Motor neuron (in vitro differentiated cells): Measurements from ENCODE around the gene SNAP47. TPM values are rescaled to one million over a fixed set of nuclear protein-coding genes. Genes with fewer than 3 reads are reported as not detected.

Experiments used
- ATAC-seq, 8 experiments: fragments of 200-7000 bp; cut with Tn5 transposase; replicated peaks in 6 of 8; 2 replicates each; pipeline ENCODE4 v1.8.0; 2021; ENCODE audit warnings: mild to moderate bottlenecking in 8 of 8, moderate library complexity in 8 of 8
- H3K27ac ChIP-seq, 2 donors: fragments of 250-450 bp; sonication (Bioruptor Pico); 2 replicates each; pipeline ENCODE4 v1.9.0; 2021; ENCODE audit warnings: antibody characterized with exemption in 2 of 2, mild to moderate bottlenecking in 2 of 2, moderate library complexity in 1 of 2
- H3K4me1 ChIP-seq, 2 donors: fragments of 250-450 bp; sonication (Bioruptor Pico); replicated peaks in 1 of 2; 2 replicates each; pipeline ENCODE4 v1.6.1; 2021; ENCODE audit warnings: antibody characterized with exemption in 2 of 2, mild to moderate bottlenecking in 2 of 2, moderate library complexity in 1 of 2
- H3K4me3 ChIP-seq, 5 donors: fragments of 250-450 bp; sonication (Bioruptor Pico); 2 replicates each; pipeline ENCODE4 v1.9.0; 2021; ENCODE audit warnings: antibody characterized with exemption in 5 of 5, mild to moderate bottlenecking in 5 of 5, moderate library complexity in 4 of 5
- WGBS, 10 experiments: fragments of 450-650 bp; shearing (Covaris generic); methylation state at CpG; one replicate each; pipeline ENCODE4 v1.0.0; 2022; 5-methylcytosine and 5-hydroxymethylcytosine counted together
- in situ Hi-C, 9 experiments: fragments of 400-800 bp; cut with MboI; loops; one replicate each; pipeline ENCODE4 v1.15.0; 2021; ENCODE audit warnings: low sequenced_read_pairs in 9 of 9, low pct_unique_long_range_greater_than_20kb in 2 of 9; ENCODE audit not compliant: unreplicated experiment in 9 of 9
- total RNA-seq, 8 experiments: library from RNA; unstranded; fragments of 300-600 nt; gene quantifications; 2 replicates each; pipeline versions ENCODE4 v1.2.3 to v1.2.4, GENCODE V29; 2022

Gene SNAP47
- total RNA-seq, 8 experiments from 2014 or later: 26.6 to 56.0 (median 40.9) TPM

DNA sequence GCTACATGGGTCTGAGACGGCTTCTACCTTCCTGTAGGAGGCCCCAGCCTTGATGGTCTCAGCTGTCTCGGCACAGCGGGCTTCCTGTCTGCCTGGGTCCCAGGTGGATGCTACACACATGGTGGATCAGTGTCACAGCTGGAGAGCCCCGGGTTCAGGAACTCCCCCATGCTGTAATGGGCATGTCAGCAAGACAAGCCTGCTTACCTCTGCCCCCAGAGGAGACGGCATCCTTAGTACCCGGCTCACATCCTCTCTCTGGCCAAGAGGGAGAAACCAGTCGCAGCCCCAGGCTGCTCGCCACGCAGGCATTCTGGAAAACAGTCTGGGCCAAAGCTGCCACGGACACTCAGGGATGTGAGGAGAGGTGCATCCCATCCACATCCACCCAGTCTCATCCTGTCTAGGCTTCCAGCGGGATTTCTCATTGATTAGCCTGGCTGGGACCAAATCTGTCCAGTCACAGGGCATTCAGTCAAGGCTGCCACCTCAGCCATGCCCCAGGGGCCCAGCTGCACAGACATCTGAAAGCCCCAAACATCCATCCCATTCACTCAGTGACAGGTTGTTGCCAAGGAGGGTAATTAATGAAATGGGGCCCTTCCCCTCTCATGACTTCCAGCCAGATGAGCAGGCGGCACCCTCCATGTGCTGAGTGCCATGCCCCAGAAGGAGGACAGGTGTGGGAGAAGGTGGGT, 10.5 kb downstream of the SNAP47 start:
- no peak overlapping the region for H3K4me3 ChIP-seq
- peak in 5 of 8 experiments; percentile 70 to 80 (median 76) for ATAC-seq
- in situ Hi-C loops: loop anchor here in 1 of 9 experiments (25.0 kb wide), 1 partner anchor 258 kb away; no protein-coding TSS in a partner anchor
- WGBS, 10 experiments: 85 to 96% (median 95%) methylated on average over 4 to 12 of the region's 12 CpGs; no CpG with 5 or more reads in 7 of the 10 experiments
- peaks cover 9 to 18% of the 10 kb centered on the region in 2 donors for H3K4me1 ChIP-seq
- peak overlapping the region in 1 of 2 donors; percentile 8 for H3K27ac ChIP-seq

DNA sequence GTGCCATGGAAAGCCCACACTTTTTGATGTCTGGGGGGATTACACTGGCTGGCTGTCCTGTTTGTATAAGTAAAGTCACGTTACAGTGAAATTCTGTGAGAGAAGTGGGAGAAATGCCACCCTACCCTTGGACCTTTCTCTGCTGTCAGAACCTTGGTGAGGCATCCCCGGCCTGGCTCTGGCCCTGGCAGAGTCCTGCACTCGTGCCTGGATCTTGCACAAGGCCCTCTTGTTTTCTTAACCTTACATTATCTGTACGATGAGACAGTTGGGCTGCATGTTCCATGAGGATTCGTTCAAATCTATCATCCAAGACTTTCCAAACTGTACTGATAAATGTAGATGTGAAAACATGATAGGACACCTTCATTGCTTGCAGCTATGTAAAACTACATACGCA, 11.4 kb downstream of the SNAP47 start:
- Histone ChIP-seq H3K27ac (no peak overlapping the region), H3K4me3 (no peak overlapping the region), H3K4me1 (peaks cover 9 to 18% of the 10 kb centered on the region in 2 donors)
- 86 to 100% (median 92%) methylated on average over 1 to 6 of the region's 6 CpGs; no CpG with 5 or more reads in 1 of the 10 experiments for WGBS, 10 experiments
- in situ Hi-C loops: loop anchor here in 1 of 9 experiments (25.0 kb wide), 1 partner anchor 259 kb away; no protein-coding TSS in a partner anchor
- ATAC-seq: no peak

- Histone ChIP-seq H3K4me3 (no peak overlapping the region), H3K4me1 (peaks cover 9 to 18% of the 10 kb centered on the region in 2 donors), H3K27ac (no peak overlapping the region)
- in situ Hi-C loops: loop anchor here in 1 of 9 experiments (25.0 kb wide), 1 partner anchor 260 kb away; no protein-coding TSS in a partner anchor
- 73 to 100% (median 89%) methylated on average over 1 to 8 of the region's 8 CpGs; no CpG with 5 or more reads in 4 of the 10 experiments for WGBS, 10 experiments
- ATAC-seq: no peak
Observed at GRCh38 chr1:227747382-227747781, 12.1 kb downstream of the SNAP47 start.

GRCh38 chr1:227747948-227748495, 12.8 kb downstream of the SNAP47 start:
- Histone ChIP-seq H3K4me1 (peaks cover 9 to 18% of the 10 kb centered on the region in 2 donors), H3K4me3 (no peak overlapping the region), H3K27ac (no peak overlapping the region)
- WGBS, 10 experiments: 83 to 100% (median 95%) methylated on average over 1 to 12 of the region's 18 CpGs; no CpG with 5 or more reads in 5 of the 10 experiments
- no peak for ATAC-seq
- in situ Hi-C loops: loop anchor here in 1 of 9 experiments (25.0 kb wide), 1 partner anchor 261 kb away; no protein-coding TSS in a partner anchor

- Histone ChIP-seq H3K27ac (no peak overlapping the region), H3K4me1 (peaks cover 9 to 18% of the 10 kb centered on the region in 2 donors), H3K4me3 (no peak overlapping the region)
- ATAC-seq: peak in 2 of 8 experiments; percentile 29 to 82
- in situ Hi-C loops: loop anchor here in 1 of 9 experiments (25.0 kb wide), 1 partner anchor 261 kb away; no protein-coding TSS in a partner anchor
- WGBS, 10 experiments: 58 to 98% (median 78%) methylated on average over 4 to 7 of the region's 7 CpGs; no CpG with 5 or more reads in 1 of the 10 experiments
Observed at GRCh38 chr1:227748496-227749182, 13.4 kb downstream of the SNAP47 start.

DNA sequence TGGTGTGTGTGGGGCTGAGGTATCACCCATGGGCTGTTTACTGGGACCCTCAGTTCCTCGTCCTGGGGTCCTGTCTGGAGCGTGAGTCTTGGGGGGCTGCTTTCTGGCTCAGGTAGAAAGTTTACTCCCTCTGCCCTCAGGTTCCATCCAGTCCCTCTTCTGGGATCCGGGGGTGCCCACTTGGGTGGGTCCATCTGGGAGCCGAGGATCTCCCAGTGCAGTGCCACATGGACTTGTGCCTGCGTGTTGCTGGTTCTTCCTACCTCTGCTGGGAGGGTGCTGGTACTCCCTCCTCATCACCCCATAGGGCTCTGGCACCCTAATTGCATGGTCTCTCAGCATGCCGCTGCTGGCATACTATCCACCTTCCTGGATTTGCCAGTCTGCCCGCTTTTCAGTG, 14.0 kb downstream of the SNAP47 start:
- WGBS, 10 experiments: 93 to 100% (median 100%) methylated on average over 1 to 6 of the region's 7 CpGs; no CpG with 5 or more reads in 5 of the 10 experiments
- H3K27ac ChIP-seq: no peak overlapping the region
- in situ Hi-C loops: loop anchor here in 1 of 9 experiments (25.0 kb wide), 1 partner anchor 262 kb away; no protein-coding TSS in a partner anchor
- no peak overlapping the region for H3K4me3 ChIP-seq
- ATAC-seq: no peak
- H3K4me1 ChIP-seq: peaks cover 9 to 18% of the 10 kb centered on the region in 2 donors

DNA sequence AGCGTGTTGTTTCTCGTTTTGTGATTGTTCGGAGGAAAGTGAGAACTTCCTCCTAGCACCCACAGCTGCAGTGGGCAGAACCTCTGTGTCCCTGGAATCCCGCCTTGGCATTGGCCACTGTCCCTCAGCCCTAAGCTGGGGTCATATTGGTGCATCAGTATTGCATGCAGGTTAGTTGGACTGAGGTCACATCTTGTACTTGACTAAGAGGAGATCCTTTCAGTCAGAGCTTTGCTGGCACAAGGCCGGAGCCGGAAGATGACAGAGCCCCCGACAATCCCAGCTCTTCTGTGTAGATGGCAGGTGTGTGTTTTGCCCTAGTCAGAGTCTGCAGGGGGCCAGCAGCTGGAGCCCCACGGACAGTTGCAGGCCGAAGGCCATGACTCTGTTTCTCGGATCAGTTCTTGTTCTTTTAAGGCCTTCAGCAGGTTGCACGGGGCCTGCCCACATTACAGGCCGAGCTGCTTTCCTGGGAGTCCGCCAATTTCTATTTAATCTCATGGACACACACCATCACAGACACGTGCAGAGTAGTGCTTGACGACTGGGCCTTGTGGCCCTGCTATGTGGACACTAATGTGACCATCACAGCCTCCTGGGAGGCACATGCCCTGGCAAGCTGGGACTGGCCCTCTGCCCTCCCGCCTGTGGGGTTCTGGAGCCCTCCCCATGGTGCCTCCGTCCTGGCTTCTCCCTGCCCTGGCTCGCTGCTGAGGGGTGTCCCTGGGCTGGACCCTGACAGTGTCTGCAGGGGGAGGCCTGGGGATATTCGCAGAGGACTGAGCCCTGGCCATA, 14.9 kb downstream of the SNAP47 start:
- in situ Hi-C loops: loop anchor here in 3 of 9 experiments (25.0 kb wide), 2 partner anchors 187 to 263 kb away; partner anchors contain the start of gene WNT9A (in 2 of the 3)
- H3K27ac ChIP-seq: no peak overlapping the region
- no peak overlapping the region for H3K4me3 ChIP-seq
- H3K4me1 ChIP-seq: peaks cover 9 to 16% of the 10 kb centered on the region in 2 donors
- WGBS, 10 experiments: 73 to 100% (median 91%) methylated on average over 1 to 11 of the region's 19 CpGs; no CpG with 5 or more reads in 3 of the 10 experiments
- ATAC-seq: no peak

- in situ Hi-C loops: loop anchor here in 2 of 9 experiments (25.0 kb wide), 1 partner anchor 183 kb away; the partner anchor contains the start of gene WNT9A (in 2 of the 2)
- H3K27ac ChIP-seq: no peak overlapping the region
- 0 to 100% (median 78%) methylated on average over 1 to 7 of the region's 7 CpGs; no CpG with 5 or more reads in 1 of the 10 experiments for WGBS, 10 experiments
Observed at GRCh38 chr1:227753999-227754711, 18.9 kb downstream of the SNAP47 start.

DNA sequence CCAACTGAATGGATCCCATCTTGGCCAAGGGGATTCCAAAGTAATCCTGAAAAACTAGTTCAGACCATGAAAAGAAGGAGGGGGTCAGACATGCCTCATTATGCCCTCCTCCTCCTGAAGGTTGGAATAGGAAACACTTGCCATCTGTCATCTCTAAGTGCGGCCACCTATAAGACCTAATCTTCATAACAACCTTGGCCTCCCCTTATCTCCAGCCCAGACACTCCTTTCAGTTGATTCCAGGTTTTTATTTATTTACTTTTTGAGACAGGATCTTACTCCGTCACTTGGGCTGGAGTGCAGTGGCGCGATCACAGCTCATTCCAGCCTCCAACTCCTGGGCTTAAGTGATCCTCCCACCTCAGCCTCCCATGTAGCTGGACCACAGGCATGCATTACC, 19.7 kb downstream of the SNAP47 start:
- H3K4me3 ChIP-seq: no peak overlapping the region
- no peaks in the 10 kb centered on the region for H3K4me1 ChIP-seq
- in situ Hi-C loops: loop anchor here in 2 of 9 experiments (25.0 kb wide), 1 partner anchor 182 kb away; the partner anchor contains the start of gene WNT9A (in 2 of the 2)
- 80 to 100% (median 100%) methylated on average over 1 to 4 of the region's 4 CpGs; no CpG with 5 or more reads in 2 of the 10 experiments for WGBS, 10 experiments
- H3K27ac ChIP-seq: no peak overlapping the region
- ATAC-seq: no peak

More at GRCh38 chr1:227753999-227754711, 18.9 kb downstream of the SNAP47 start:
- Histone ChIP-seq H3K4me3 (no peak overlapping the region), H3K4me1 (no peaks in the 10 kb centered on the region)
- peak in 3 of 8 experiments; percentile 72 to 76 (median 73) for ATAC-seq

DNA sequence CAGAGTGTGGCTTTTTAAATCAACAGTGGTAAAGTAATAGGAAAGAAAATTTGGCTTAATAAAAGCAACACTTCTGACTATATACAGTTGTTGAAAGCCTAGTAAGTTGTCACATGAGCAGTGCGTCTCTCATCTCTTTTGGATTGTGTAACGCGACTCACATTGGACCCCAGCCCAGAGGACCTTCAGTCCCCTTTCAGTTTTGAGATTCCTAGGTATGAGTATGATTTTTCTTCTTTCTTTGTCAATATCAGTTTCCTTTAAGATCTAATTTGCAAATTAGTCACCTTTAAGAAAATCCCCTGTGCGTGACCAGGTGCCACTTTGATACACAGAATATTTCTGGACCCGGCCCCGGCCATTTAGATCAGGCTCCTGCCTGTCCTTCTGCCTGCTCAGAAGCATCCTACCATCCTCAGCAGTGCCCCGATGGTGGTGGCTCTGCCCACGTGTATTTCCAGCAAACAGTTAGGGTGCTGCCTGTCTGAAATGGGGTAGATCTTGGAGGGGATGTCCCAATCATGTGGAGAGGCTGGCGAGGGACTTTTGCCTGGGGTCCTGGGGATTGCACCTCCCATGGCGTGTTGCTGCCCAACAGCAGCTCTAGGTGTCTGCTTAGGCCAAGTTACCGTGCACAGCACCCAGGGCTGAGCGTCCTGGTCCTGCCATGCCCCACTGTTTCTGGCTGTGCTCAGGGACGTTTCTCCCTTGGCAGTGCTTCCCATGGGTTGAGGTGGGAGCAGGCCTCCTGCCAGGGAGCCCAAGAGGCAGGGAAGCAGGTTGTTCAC, 21.1 kb downstream of the SNAP47 start:
- 88 to 100% (median 95%) methylated on average over 2 to 12 of the region's 13 CpGs; no CpG with 5 or more reads in 2 of the 10 experiments for WGBS, 10 experiments
- in situ Hi-C loops: loop anchor here in 2 of 9 experiments (25.0 kb wide), 1 partner anchor 181 kb away; the partner anchor contains the start of gene WNT9A (in 2 of the 2)
- Histone ChIP-seq H3K4me1 (no peaks in the 10 kb centered on the region), H3K4me3 (no peak overlapping the region), H3K27ac (no peak overlapping the region)
- ATAC-seq: no peak
